ENCODE results near the gene NAALADL1.

GRCh38 chr11:65056999-65057398, 1.4 kb downstream of the NAALADL1 start:
- no peak for TF ChIP-seq CTCF (IDR thresholded peaks at IDR 0.05; ENCODE audit: insufficient read depth, low read length, poor library complexity, severe bottlenecking)
- no peak for TF ChIP-seq EZH2phosphoT487 (conservative IDR thresholded peaks at IDR 0.05; ENCODE audit: low read length)

Data from SU-DHL-6 (cell line).